GM12872 (cell line): Measurements from ENCODE around the gene PXT1.

ENCODE experiments used
- TF ChIP-seq, protein P1 (sequence below): IDR thresholded peaks from 3 replicates; pipeline ENCODE4 v1.5.1; 2011; ENCODE audit warnings: low read depth, mild to moderate bottlenecking, low read length, moderate library complexity; ENCODE audit not compliant: insufficient read depth

The PXT1 gene

DNA sequence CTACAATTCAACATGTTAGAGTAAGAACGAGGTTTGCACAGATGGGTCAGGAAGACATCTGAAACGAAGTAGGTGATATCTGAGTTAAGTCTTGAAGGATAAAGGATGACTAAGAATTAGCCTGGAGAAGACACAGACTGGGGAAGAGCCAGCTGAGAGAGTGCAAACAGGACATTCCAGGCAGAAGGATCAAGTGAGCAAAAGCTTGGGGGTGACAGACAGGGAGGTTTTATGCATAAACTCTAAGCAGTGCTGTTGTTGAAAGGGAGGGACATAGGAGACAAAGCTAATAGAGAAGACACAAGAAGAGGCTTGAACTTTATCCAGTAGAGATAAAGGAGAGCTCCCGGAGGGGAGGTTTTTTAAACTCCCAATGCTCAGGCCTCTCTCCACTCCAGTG is 40.2 kb downstream of the PXT1 start:
- TF ChIP-seq, protein P1, sequence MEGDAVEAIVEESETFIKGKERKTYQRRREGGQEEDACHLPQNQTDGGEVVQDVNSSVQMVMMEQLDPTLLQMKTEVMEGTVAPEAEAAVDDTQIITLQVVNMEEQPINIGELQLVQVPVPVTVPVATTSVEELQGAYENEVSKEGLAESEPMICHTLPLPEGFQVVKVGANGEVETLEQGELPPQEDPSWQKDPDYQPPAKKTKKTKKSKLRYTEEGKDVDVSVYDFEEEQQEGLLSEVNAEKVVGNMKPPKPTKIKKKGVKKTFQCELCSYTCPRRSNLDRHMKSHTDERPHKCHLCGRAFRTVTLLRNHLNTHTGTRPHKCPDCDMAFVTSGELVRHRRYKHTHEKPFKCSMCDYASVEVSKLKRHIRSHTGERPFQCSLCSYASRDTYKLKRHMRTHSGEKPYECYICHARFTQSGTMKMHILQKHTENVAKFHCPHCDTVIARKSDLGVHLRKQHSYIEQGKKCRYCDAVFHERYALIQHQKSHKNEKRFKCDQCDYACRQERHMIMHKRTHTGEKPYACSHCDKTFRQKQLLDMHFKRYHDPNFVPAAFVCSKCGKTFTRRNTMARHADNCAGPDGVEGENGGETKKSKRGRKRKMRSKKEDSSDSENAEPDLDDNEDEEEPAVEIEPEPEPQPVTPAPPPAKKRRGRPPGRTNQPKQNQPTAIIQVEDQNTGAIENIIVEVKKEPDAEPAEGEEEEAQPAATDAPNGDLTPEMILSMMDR: no peak

DNA sequence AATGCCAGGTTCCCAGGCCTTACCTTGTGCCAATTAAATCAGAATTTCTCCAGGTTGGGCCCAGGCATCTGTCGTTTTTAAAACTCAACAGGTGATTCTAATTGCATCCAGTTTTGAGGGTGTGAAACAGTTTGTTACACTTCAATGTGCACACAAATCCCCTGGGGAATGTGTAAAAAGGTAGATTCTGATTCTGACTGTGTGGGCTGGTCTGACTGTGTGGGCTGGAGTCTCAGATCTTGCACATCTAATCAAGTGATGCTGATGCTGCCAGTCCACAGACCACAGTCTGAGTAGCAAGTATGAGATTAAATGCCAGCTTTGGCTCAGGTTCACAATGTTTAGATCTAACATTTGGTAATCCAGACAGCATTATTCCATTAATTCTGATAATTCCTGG is 42.7 kb downstream of the PXT1 start:
- TF ChIP-seq, protein P1: no peak

DNA sequence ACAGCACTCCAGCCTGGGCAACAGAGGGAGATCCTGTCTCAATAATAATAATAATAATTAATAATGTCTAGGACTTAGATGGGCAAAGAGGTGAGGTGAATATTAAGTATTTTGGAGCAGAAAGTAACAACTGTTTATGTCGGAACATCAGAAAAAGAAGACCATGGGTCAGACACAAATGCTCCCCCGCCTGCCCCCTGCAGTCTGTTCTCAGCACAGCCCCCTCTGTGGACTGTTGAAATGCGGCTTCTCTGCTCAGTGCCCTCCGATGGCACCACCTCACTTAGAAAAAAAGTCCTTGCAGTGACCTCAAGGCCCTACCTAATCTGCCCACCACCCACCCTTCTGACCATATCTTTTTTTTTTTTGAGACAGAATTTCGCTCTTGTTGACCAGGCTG is 50.0 kb downstream of the PXT1 start:
- TF ChIP-seq, protein P1: peak; percentile 31; the same call in 1 of the 3 replicates

DNA sequence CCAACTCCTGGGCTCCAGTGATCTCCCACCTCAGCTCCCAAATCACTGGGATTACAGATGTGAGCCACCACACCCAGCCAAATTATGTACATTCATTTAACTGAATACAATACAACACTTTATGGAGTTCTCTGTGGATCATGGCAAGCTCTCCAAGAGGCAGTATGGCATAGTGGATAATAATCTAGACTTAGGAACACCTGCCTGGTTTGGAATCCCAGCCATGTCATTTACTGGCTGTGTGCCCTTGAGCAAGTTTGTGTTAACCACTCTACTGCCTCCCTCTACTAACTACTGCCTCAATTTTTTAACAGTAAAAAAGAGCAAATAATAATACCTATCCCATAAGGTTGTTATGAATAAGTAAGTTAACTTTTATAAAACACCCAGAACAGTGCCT is 53.3 kb downstream of the PXT1 start:
- TF ChIP-seq, protein P1: no peak

DNA sequence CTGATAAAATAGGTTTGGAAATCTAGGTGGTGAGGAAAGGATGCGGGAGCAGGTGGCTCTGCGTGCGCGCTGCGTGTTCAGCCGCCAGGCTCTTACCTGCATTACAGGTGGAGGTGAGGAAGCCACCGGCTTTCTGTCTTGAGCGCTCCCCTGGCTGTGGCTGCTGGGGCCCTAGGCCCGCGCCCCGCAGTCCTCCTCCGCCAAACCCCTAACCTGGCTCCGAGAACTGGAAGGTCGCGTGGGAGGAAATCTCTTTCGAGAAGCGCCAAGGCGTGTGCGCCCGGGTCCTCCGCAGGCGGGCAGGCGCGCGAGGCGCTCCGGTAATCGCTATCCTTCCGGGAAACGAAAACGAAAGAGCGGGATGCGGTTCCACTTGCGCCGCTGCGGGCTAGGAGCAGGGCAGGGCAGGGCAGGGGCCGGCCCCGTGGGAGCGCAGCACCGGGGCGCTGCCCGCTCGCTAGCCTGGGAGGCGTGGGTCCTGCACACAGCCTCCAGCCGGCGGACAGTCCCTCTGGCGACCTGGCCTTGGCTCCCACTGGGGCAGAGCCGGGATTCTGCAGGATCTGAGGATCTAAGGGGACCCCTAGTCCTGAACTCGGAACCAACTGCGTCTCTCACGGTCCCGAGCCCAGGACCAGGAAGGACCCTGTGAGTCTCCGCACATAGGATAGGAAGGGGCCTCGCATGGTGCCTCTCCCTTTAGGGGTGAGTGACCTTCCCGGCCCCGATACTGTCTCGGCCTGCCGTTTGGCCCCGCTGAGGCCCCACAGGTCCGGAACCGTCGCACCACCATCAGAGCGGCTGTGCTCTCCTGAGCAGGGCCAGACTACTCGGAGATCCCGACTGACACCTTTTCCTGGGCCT is 55.0 kb downstream of the PXT1 start, which contains the start of gene ETV7:
ETV7 (minus strand) TSS at position 230 of the 864 bp plus-strand sequence; CDS start at position 102, 128 bp downstream.
- TF ChIP-seq, protein P1: no peak

DNA sequence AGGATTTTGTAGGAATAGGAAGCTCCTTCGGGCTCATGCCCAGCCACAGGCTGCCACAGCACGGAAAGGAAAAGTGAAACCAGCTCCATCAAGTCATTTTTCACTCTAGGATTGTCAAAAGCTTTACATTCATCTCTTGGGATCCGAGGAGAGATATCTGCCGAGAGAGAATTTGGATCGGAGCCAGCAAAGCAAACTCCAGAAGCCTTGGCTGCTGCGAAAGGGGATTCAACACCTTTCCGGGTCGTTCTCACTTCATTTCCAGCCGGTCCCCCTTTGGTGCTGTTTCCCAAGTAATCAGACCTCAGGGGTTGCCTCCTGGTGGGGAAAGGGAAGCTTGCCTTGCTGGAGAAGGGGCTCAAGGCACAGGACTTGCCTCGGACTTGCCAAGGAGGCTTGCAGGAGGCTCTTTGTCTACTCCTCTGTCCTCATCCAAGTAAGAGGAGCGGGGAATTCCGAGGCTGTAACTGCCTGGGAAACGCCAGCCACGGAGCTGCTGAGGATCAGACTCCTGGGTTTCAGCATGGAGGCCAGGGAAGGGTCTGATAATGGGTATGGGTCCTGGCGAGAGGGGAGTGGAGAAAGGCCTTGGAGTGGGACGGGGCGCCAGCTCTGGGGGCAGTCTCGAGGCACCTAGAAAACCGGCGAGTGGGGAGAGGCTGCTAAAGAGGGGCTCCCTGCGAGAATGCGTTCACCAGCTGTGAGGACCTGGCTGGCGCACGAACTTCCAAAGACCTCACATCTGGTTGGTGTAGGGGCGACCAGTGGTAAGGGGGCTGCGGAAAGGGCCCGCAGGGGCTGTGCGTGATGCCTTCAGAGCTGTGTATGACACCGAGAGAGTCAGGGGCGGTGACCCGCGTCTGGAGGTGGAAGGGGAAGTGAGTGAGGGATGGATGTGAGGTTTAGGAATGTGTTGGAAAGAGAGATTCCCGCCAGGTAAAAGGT is 55.9 kb downstream of the PXT1 start:
- TF ChIP-seq, protein P1: peak; percentile 18; the same call in 1 of the 3 replicates

DNA sequence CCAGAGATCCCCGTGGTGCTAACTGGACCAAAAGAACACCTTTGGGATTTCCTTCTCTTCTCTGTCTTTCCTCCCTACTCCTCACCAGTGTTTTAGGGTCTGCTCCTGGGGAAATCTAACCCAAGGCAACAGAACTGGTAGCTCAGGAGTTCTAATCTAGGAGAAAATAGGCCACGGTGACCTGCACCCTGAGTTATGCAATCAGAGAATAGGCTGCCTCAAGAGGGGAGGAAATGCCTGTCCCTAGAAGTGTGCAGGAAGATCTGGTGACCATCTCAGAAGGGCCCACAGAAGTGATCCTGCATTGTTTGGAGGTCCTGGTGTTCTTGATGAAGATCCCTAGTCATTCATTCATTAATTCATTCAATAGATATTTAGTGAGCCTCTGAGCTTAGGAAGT is 58.6 kb downstream of the PXT1 start:
- TF ChIP-seq, protein P1: no peak
